ENCODE measurements around the gene DBP.
"Not testable (repeated sequence)": the region's sequence is repeated elsewhere in the genome, so short reads cannot be mapped to it uniquely, and the experiment has no call there.

DBP gene

DNA sequence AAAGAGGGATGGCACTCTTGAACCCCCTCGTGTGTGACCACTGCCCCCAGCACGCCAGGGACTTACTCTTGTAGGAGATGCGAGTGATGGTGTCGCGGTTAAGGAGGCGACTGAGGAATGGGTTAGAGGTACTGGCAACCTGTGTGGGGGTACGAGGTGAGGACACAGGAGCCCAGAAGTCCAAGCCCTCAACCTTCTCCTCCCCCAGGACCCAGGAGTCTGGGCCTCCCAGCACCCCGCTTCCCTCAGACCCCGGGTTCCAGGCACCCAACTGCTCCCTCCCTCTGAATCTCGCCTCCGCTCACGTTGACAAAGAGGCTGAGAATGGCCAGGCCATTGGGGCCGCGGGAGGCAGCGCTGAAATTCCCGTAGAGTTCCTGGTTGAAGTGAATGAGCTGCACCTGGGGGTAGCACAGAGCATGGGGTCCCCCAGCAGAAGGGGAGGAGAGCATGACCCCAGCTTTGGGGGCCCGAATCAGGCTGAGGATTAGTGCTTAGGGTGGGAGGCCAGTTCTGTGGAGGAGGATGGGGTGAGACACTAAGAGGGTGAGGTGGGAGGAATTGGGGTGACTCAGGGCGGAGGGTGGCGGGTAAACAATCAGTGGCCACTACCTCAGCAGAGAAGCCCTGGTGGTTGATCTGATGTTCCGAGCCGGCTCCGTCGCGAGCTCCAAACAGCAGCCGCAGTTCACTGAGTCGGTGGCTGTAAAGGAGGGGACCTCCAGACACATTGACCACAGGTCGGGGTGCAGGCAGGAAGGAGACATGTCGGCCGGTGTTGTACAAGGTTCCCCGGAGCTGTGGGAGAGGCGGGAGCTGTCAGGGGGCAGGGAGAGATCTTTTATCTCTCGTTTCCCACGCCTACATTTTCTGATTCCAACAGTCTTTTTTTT, 2.5 kb upstream of the DBP start:
- DNase-seq (ENCODE audit: low read depth): no peak

DNA sequence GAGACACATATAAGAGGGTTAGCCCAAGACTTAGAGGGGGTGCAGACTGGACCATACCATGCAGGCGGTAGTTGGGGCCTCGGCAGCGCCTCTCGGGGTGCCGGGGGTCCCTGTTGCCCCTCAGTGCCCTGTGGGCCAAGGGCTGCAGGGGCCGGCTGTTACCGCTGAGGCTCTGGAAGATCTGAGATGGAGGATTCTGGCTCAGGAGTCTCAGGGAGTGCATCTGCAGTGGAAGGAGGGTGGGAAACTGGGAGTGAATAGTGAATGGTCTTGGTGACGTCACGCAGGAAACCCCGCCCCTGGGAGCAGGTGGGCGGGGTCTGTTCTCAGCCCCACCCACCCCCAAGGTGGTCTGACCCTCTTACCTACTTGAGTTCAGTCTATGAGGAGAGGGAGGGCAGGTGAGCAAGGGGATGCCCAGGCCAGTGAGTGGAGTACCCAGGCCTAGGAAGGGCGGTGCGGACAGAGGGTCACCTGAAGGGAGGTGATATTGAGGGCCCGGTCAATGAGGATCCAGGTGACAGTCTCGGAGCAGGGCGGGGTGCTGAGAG, 1.7 kb upstream of the DBP start:
- no peak for DNase-seq (ENCODE audit: low read depth)

DNA sequence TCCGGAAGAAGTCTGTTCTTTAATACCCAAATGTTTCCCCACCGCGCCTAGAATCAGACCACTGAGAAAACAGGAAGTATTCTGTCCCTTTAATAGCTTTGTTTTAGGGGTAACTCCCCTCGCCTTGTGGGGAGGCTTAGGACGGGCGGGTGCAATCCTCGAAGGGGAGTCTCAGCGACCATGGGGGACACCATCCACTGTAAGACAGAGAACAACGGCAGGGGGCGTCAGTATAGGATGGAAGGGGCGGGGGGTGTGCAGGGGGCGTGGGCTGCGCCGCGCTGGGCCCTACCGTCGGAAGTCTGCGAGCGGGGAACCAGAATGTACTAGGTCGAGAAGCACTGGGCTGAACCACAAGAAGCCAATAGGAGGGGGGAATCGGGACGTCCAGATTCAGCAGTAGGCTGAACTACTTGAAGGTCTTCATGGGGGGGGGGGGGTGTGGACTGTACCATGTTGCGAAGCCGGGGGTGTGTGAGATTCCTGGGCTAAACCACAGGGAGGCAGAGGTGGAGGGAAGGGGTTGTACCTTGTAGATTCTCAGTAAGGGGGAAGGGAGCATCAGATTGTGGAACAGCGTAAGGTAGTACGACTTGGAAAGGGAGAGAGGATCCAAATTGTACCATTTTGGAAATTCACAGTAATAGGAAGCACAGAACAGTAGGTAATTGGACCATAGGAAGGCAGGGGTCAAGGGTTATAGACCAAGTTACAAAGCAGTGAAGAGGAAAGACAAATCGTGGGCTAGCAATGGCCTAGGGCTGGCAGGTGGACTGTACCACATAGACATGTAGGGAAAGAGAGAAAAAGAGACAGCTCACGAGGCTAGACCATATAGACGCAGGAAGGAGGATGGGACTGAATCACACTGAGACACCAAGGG, 1.0 kb upstream of the DBP start:
- no peak for DNase-seq (ENCODE audit: low read depth)

DNA sequence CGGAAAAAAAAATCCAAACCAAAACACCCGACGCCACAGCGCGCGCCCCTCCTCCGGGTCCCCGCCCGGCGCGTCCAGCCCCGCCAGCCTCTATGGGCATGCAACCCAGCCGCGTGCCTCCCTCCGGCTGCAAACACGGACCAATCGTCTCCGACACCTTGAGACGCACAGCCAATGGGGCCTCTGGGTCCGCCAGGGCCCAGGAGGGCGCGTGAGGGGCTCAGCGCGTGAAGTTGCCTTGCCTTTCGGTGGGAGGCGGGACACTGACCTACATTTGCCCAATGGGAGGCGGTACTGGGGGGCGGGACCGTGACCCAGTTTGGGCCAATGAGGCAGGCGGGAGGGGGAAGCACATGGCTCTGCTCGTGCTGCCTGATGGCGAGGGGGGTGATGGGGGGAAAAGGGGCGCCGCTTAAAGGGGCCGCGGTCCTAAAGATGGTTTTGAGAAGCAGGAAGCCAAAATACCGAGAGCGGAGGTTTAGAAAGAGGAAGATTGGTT, 319 bp upstream of the DBP start:
- no peak for DNase-seq (ENCODE audit: low read depth)

DNA sequence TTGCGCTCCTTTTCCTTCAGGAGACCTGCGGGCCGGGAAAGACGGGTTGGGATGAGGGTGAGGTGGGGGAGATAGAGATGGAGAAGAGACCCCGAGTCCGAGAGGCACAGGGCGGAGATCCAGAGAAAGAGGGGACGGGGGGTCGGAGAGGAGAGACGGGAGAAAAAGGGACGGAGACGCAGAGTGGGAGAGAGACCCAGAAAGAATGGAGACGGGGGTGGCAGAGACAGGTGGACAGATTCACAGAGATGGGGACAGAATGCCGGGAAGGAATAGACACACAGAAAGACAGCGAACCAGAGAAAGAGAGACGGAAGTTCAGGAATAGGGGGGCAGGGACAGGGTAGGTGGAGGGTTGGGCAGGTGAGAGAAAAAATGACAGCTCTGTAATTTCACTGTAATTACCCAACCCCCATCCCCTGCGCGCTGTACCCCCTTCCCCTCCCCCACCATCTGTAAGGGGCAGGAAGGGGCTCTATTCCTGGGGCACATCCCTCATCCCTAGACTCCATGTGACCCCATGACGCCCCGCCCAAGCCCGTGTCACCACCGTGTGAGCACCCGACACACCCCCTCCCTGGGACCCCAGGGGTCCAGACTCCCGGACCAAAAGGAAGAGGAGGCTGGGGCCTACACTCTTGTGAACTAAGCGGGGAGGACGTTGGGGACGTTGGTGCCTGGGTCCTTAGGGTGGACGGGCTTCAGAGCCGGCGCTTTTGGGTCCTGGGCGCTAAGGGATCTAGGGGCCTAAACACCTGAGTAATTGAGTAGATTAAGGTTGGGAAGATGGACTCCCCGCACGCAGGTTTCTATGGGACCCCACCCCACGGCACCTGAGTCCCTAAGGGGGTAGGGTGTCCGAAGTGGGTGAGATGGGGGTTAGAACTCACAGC, 967 bp downstream of the DBP start:
- DNase-seq (ENCODE audit: low read depth): no peak

DNA sequence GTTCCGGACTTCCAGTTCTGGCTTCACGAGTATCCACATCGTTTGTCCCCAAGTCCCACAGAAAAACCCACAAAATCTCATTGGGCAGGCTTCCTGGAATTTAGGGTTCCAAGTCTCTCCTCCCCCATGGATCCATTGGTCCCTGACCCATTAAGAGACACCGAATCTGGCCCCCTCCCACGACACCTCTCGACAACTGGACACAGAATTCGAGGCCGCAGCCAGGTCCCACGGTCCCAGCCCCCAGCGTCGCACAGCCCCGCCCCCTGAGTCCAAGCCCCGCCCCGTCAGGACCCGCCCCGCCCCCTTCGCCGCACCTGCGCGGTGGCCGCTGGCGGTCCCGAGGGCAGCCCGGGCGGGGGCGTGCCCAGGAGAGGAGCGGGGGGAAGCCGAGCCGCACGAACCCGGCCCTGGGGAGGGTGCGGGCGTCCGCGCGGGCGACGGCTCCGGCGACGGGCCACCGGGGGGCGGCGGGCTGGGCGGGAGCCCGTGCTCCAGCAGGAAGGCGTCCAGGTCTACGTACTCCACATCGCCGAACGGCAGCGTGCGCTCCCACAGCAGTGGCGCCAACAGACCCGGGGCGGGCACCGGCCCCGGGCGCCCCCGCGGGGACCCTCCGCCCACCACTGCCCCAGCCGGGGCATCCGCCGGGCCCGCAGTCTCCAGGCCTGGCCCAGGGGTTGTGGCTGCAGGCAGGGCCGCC, 1.8 kb downstream of the DBP start:
- no peak for DNase-seq (ENCODE audit: low read depth)

DNA sequence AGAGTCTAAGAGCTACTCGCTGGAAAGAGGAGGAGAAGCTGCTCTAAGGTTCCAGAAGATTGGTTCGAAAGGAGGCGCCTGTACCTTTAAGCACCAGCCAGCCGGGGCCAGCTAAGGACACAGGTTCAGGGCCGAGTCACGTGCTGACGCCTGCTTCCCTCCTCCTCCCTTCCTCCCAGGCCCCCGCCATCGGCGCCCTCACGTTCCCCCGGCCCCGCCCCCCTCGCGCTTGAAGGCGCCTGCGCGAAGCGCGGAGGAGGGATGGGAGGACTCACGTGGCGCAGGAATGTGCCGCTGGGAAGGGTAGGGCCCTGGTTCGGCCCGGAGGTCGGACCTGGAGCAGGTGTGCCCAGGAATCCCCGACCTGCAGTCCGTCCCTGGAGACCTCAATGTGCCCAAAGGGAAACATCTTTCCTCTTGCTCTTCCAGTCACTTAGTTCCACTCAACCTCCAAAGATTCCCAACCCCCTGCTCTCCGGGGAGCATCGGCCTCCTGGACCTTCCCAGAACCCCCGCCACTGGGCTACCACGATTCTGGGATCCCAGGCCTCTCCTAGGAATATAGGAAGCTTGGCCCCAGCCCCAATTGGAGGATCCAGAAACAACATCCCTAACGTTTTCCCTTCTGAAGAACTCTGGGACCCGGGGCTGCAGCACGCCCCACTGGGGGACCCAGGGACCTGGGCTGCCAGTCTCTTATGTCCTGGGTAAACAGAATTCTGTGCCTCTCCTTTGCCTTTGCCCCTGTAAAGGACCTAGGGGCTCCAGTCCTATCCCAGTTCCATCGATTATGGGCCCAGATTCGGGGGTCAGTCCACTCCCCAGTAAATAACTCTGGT, 2.5 kb downstream of the DBP start:
- DNase-seq (ENCODE audit: low read depth): no peak

DNA sequence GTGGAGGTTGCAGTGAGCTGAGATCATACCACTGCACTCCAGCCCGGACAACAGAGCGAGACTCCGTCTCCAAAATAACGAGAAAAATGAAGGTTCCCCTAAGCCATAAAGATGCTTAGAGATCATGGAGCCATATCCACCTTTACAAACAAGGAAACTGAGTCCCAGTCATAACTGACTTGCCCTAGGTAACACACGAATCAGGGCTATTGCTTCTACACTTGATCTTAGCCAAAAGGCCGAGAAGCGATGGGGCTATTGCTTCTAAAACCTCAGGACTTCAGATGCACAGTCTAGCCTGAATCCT, 3.2 kb downstream of the DBP start:
- DNase-seq (ENCODE audit: low read depth): no peak

DNA sequence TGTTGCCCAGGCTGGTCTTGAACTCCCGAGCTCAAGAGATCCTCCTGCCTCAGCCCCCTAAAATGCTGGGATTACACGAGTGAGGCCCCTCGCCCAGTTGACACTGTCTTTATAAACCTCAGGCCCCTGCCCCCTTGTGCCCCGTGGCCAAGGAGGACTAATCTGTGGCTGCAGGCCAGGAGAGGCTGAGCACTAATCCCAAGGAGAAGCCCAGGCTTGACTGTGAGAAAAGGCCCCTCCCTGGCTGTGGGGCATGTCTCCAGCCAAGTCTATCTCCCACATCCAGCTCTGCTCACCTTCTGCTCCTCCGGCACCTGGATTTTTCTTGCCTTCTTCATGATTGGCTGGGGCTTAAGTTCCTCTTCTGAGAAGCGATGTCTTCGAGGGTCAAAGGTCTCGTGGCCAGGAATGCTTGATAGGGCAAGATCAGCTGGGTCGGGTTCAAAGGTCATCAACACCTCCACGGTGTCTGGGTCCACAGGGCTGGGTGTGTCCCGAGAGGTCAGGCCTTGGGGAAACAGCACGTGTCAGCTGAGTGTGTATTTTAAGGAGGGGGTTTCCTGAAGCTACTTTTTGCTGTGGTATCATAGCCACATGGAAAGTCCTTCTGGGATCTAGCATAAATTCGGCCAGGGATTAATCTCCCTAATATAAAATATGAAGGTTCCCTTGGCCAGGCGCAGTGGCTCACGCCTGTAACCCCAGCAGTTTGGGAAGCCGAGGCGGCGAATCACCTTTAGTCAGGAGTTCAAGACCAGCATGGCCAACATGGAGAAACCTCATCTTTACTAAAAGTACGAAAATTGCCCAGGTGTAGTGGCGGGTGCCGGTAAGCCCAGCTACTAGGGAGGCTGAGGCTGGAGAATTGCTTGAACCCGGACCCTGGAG, 3.8 kb downstream of the DBP start:
- no peak for DNase-seq (ENCODE audit: low read depth)

DNA sequence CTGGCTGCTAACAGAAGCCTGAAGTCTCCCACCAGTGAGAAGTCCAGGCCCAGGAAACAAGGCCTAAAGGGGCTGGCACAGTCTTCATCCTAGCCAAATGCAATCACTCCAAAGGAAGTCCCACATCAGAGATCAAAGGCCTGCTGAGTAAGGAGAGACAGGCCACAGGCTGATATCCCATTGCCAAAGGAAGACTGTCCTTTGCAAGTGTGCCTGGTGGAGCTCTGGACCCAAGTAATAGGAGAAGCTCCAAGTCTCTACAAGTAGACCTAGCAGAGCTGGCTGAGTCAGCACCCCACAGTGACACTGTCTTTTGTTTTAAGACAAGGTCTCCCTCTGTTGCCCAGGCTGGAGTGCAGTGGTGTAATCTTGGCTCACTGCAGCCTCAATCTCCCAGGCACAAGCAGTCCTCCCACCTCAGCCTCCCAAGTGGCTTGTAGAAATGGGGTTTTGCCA, 4.5 kb downstream of the DBP start:
- no peak for DNase-seq (ENCODE audit: low read depth)

DNA sequence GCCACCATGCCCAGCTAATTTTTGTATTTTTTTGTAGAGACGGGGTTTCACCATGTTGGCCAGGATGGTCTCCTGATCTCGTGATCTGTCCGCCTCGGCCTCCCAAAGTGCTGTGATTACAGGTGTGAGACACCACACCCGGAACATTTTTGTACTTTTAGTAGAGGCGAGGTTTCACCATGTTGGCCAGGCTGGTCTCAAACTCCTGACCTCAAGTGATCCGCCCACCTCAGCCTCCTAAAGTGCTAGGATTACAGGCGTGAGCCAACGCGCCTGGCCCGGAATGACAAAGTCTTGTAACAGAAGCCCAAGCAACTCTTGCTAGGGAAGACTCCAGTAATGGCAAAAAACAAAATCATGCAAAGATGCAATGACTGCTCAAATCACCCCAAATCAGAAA, 4.9 kb downstream of the DBP start:
- DNase-seq (ENCODE audit: low read depth): not testable (repeated sequence)

DNA sequence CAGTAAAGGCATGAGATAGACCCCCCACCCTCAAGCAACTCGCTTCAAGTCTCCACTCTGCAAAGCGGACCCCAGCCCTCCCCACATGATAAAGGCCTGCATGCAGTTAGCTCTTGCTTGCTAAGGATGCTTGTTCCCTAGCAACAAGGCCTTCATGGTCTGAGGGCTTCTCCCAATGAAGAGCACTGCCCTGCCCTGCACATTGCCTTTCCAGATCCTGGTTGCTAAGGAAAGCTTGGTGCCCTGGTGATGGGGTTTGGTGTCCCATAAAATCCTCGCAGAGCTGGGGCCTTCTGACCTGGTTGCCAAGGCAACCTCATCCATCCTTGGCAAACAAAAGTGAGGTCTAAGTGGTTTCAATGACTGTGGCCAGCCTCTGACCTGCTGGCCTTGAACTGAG, 6.0 kb downstream of the DBP start:
- no peak for DNase-seq (ENCODE audit: low read depth)

DNA sequence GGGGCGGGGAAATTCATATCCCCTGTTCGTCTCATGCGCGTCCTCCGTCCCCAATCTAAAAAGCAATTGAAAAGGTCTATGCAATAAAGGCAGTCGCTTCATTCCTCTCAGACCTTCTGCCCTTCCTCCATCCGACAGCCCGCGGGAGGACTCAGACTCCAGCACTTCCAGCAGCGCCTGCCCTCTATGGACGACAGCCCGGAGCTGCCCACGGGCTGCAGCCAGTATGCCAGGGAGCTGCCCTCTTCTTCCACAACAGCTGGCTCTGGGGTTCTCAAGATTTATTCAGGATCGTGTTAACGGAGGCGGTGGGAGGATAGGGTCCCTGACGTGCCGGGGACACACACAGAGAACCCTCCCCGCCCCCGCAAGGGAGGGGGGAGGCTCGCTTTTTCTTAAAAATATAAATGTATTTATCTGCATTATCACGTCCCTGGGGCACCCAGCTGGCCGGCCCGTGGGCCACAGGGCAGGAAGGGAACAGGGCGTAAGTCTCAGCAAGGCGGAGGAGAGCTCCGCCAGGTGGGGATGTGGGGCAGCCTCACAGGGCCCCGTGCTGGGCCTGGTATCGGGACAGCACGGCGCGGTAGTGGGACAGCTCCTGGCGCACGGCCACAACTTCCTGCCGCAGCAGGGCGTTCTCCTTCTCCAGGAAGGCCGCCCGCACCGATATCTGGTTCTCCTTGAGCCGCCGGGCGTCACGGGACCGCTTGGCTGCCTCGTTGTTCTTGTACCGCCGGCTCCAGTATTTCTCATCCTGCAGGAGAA, 6.7 kb downstream of the DBP start:
- DNase-seq (ENCODE audit: low read depth): no peak

DNA sequence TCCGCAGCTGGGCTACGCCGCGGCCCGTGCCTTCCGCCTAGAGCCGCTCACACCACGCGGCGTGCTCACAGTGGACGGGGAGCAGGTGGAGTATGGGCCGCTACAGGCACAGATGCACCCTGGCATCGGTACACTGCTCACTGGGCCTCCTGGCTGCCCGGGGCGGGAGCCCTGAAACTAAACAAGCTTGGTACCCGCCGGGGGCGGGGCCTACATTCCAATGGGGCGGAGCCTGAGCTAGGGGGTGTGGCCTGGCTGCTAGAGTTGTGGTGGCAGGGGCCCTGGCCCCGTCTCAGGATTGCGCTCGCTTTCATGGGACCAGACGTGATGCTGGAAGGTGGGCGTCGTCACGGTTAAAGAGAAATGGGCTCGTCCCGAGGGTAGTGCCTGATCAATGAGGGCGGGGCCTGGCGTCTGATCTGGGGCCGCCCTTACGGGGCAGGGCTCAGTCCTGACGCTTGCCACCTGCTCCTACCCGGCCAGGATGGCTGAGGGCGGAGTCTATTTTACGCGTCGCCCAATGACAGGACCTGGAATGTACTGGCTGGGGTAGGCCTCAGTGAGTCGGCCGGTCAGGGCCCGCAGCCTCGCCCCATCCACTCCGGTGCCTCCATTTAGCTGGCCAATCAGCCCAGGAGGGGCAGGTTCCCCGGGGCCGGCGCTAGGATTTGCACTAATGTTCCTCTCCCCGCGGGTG, 7.4 kb downstream of the DBP start:
- no peak for DNase-seq (ENCODE audit: low read depth)

DNA sequence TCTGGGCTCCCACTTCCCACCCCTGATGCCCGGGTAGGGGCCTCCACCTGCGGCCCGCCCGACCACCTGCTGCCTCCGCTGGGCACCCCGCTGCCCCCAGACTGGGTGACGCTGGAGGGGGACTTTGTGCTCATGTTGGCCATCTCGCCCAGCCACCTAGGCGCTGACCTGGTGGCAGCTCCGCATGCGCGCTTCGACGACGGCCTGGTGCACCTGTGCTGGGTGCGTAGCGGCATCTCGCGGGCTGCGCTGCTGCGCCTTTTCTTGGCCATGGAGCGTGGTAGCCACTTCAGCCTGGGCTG, 7.9 kb downstream of the DBP start:
- no peak for DNase-seq (ENCODE audit: low read depth)

DNA sequence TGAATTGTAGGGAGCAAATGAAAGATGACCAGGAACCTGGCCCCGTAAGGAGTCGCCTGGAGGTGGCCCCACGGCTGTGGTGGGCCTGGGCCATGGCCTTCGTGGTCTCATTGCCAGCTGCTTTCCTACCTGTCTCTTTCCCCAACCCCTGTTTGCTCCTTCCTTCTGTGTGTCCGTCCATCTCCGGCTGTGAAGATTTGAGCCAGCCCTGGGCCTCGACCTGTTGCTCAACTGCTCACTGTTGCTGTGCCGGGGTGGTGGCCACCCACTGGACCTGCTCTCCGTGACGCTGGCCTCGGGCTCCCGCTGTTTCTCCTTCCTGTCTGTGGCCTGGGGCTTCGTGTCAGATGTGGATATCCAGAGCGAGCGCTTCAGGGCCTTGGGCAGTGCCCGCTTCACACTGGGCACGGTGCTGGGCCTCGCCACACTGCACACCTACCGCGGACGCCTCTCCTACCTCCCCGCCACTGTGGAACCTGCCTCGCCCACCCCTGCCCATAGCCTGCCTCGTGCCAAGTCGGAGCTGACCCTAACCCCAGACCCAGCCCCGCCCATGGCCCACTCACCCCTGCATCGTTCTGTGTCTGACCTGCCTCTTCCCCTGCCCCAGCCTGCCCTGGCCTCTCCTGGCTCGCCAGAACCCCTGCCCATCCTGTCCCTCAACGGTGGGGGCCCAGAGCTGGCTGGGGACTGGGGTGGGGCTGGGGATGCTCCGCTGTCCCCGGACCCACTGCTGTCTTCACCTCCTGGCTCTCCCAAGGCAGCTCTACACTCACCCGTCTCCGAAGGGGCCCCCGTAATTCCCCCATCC, 8.5 kb downstream of the DBP start:
- DNase-seq (ENCODE audit: low read depth): no peak

DNA sequence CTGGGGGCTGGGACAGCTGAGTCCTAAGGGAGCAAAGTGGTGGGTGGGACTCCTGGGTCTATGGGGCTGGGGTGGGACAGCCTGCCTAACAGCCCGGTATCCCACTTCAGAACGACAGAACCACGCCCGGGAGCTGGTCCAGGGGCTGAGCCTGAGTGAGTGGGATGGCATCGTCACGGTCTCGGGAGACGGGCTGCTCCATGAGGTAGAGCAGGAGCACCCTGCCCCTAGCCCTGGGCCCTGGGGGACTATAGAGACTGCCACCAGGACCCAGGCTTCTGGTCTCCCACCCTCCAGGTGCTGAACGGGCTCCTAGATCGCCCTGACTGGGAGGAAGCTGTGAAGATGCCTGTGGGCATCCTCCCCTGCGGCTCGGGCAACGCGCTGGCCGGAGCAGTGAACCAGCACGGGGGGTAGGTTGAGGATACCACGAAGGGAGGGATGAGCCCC, 9.3 kb downstream of the DBP start:
- DNase-seq (ENCODE audit: low read depth): no peak
